Cardiac fibroblast (primary cell): Measurements from ENCODE around the gene ZNF419.
"Not testable (repeated sequence)": the region's sequence is repeated elsewhere in the genome, so short reads cannot be mapped to it uniquely, and the experiment has no call there.

ENCODE experiments used
- DNase-seq, 2 donors: peaks; one replicate each; pipeline versions ENCODE4 v3.0.0 to v3.0.0-alpha.2; 2010; ENCODE audit warnings: low read depth in 2 of 2
- H3K4me3 ChIP-seq, 2 donors: replicated peaks in 1 of 2; 1 replicate in 1 of 2; 2 replicates in 1 of 2; pipeline ENCODE4 v1.5.1; 2011; ENCODE audit warnings: low read depth in 2 of 2, low read length in 2 of 2, mild to moderate bottlenecking in 2 of 2, moderate library complexity in 1 of 2
- TF ChIP-seq, protein P1 (sequence below): IDR thresholded peaks from one replicate; pipeline ENCODE4 v1.5.1; 2011; ENCODE audit warnings: low read depth, mild to moderate bottlenecking, low read length, inconsistent platforms

The ZNF419 gene

GRCh38 chr19:57465680-57466381 is 21.7 kb upstream of the ZNF419 start:
- peak; percentile 36 to 70 for DNase-seq
- H3K4me3 ChIP-seq = no peak overlapping the region
- TF ChIP-seq, protein P1, sequence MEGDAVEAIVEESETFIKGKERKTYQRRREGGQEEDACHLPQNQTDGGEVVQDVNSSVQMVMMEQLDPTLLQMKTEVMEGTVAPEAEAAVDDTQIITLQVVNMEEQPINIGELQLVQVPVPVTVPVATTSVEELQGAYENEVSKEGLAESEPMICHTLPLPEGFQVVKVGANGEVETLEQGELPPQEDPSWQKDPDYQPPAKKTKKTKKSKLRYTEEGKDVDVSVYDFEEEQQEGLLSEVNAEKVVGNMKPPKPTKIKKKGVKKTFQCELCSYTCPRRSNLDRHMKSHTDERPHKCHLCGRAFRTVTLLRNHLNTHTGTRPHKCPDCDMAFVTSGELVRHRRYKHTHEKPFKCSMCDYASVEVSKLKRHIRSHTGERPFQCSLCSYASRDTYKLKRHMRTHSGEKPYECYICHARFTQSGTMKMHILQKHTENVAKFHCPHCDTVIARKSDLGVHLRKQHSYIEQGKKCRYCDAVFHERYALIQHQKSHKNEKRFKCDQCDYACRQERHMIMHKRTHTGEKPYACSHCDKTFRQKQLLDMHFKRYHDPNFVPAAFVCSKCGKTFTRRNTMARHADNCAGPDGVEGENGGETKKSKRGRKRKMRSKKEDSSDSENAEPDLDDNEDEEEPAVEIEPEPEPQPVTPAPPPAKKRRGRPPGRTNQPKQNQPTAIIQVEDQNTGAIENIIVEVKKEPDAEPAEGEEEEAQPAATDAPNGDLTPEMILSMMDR = peak; percentile 67

DNA sequence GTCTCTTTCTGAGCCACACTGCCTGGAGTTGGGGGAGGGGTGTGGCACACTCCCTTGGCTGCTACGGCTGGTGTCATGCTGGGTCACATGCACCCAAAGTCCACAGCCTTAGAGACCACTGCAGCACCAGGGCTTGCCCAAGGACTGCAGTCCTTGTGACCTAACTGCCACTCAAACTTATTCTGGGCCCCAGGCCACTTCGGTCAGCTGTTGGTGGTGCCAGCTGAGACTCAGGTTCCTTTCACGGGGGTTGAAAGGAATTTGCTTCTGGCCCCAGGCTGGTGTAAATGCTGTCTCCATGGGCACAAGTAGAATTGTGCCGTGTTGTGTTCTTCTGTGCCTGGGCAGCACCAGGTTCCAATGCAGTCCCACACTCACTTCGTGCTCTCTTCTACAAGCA is 21.1 kb upstream of the ZNF419 start:
- no peak overlapping the region for H3K4me3 ChIP-seq
- TF ChIP-seq, protein P1 = no peak
- no peak for DNase-seq

DNA sequence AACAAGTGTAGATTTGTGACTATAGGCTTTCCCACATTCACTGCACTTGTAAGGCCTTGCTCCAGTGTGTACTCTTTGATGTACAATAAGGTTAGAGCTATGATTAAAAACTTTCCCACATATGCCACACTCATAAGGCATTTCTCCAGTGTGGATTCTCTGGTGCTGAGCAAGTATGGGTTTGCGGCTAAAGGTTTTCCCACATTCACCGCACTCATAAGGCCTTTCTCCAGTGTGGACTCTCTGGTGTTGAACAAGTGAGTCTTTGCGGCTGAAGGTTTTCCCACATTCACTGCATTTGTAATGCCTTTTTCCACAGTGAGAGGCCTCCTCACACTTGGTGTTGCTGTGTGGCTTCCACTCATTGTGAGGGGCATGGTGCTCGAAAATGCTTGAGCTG is 13.9 kb upstream of the ZNF419 start:
- H3K4me3 ChIP-seq = no peak overlapping the region
- peak; percentile 9 to 25 for DNase-seq
- TF ChIP-seq, protein P1 = no peak

DNA sequence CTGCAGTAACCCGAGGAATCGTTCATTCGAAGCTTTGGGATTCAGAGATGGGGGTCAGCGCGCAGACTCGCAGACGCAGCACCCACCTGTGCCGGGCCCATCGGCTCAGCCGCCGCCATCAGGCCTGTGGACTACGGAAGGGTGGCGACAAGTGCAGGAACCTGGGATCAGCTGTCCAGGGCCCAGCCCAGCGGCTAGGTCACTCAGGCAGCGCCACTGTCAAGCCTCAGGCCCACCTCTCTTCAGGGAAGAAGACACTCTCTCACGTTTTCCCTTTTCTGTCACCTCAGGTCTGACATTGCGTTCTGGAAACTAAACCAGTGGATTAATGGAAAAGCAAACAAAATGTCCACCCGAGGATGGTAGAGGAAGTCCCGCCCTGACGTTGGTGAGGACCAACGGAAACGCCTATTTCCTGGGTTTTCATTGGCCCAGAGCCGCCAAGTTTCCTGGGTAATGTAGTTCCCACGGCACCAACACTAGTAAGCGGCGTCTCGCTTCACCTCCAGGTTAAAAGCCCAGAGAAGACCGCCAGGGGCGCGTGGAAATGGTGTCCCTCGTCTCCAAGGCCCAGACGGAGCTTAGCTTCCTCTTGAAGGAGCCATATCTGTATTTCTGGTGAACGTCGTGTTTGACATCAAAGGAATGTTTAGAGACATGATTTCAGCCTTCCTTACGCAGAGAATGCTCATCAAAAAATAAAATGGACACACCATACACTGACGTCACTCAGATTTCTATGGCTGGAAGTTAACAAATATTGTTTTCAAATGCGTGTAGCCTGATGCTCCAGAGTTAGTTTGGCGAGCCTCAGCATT is 10.2 kb upstream of the ZNF419 start, which contains the start of gene ZNF772:
TSS of gene ZNF772 (minus strand) at position 376 of the 818 bp plus-strand sequence. CDS start at position 119, 257 bp downstream.
- TF ChIP-seq, protein P1 = peak; percentile 84
- H3K4me3 ChIP-seq = peak within 1 kb of the TSS; percentile 72
- DNase-seq = peak; percentile 93 to 96

DNA sequence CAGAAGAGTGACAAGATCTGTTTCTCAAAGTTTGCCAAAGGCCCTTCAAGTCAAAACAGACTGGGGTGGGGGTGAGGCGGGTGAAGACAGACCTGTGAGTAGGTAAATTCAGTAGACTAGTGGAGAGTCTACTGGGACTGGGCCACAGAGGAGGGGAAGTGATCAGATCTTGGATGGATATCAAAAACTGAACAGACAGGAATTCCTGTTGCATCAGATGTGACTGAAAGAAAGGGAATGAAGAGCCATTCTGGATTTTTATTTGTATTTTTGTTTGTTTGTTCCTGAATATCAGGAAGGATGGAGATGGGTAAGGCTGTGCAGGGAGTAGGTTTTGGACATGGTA is 722 bp downstream of the ZNF419 start:
- peak overlapping the region; percentile 32 to 42 for H3K4me3 ChIP-seq
- peak; percentile 37 to 51 for DNase-seq

DNA sequence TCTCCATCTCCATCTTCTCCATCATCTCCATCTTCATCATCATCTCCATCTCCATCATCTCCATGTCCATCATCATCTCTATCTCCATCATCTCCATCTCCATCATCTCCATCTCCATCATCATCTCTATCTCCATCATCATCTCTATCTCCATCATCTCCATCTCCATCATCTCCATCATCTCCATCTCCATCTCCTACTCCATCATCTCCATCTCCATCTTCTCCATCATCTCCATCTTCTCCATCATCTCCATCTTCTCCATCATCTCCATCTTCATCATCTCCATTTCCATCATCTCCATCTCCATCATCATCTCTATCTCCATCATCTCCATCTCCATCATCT is 11.8 kb downstream of the ZNF419 start:
- DNase-seq = peak in 1 of 2 donors; percentile 12
- H3K4me3 ChIP-seq = not testable (repeated sequence)

GRCh38 chr19:57499680-57500395 is 12.3 kb downstream of the ZNF419 start, which contains the start of gene ZNF773:
Gene ZNF773 (plus strand): TSS chr19:57499938. CDS start chr19:57500081, 143 bp downstream.
- DNase-seq = peak; percentile 96 to 97

GRCh38 chr19:57500400-57500799 is 12.8 kb downstream of the ZNF419 start:
- H3K4me3 ChIP-seq = peak overlapping the region; percentile 37 to 53
- peak; percentile 68 to 69 for DNase-seq

More at GRCh38 chr19:57499680-57500395, 12.3 kb downstream of the ZNF419 start, which contains the start of gene ZNF773:
- peak within 1 kb of the TSS; percentile 78 to 79 for H3K4me3 ChIP-seq
